Nephron progenitor cell (in vitro differentiated cells): ENCODE results near the gene LRFN5.
"Not testable (repeated sequence)": the region's sequence is repeated elsewhere in the genome, so short reads cannot be mapped to it uniquely, and the experiment has no call there.

Experiments used
- DNase-seq: peaks from one replicate; pipeline ENCODE4 v3.0.0; 2021
- H3K27ac Mint-ChIP-seq: 2 replicates; pipeline ENCODE4 v1.8.0; 2021; ENCODE audit warnings: mild to moderate bottlenecking, moderate library complexity, mixed read lengths
- H3K27me3 Mint-ChIP-seq: 2 replicates; pipeline ENCODE4 v1.8.0; 2021; ENCODE audit warnings: mild to moderate bottlenecking, low read depth, mixed read lengths; ENCODE audit not compliant: poor library complexity
- H3K36me3 Mint-ChIP-seq: 2 replicates; pipeline ENCODE4 v1.8.0; 2021; ENCODE audit warnings: low read depth, mixed read lengths
- H3K4me1 Mint-ChIP-seq: 2 replicates; pipeline ENCODE4 v1.8.0; 2021; ENCODE audit warnings: mixed read lengths
- H3K4me3 Mint-ChIP-seq: 2 replicates; pipeline ENCODE4 v1.8.0; 2021; ENCODE audit warnings: mild to moderate bottlenecking, moderate library complexity, mixed read lengths
- H3K9me3 Mint-ChIP-seq: 2 replicates; pipeline ENCODE4 v1.8.0; 2021; ENCODE audit warnings: mild to moderate bottlenecking, moderate library complexity, mixed read lengths
- CTCF ChIP-seq: fragments of 200-600 bp; sonication (generic); IDR thresholded peaks from 2 replicates; pipeline ENCODE4 v1.5.0; 2021; ENCODE audit warnings: antibody characterized with exemption

Gene LRFN5

GRCh38 chr14:41905394-41905964 is 298.8 kb downstream of the LRFN5 start:
- no peaks in the 10 kb centered on the region for H3K36me3 Mint-ChIP-seq
- no peak for TF ChIP-seq CTCF
- H3K4me3 Mint-ChIP-seq: no peak overlapping the region

GRCh38 chr14:41911155-41911554 is 304.5 kb downstream of the LRFN5 start:
- not testable (repeated sequence) for H3K27ac Mint-ChIP-seq, H3K4me3 Mint-ChIP-seq, H3K36me3 Mint-ChIP-seq, H3K27me3 Mint-ChIP-seq, DNase-seq, H3K4me1 Mint-ChIP-seq, H3K9me3 Mint-ChIP-seq

More at GRCh38 chr14:41905394-41905964, 298.8 kb downstream of the LRFN5 start:
- Mint-ChIP-seq H3K27me3 (no peaks in the 10 kb centered on the region), H3K27ac (no peak overlapping the region), H3K4me1 (no peaks in the 10 kb centered on the region), H3K9me3 (peaks cover 11% of the 10 kb centered on the region)
- no peak for DNase-seq

GRCh38 chr14:41913398-41913797 is 306.7 kb downstream of the LRFN5 start:
- Mint-ChIP-seq H3K9me3 (peaks cover 7% of the 10 kb centered on the region), H3K4me3 (no peak overlapping the region), H3K36me3 (no peaks in the 10 kb centered on the region), H3K27me3 (peaks cover 3% of the 10 kb centered on the region), H3K4me1 (no peaks in the 10 kb centered on the region), H3K27ac (no peak overlapping the region)
- TF ChIP-seq CTCF: no peak
- DNase-seq: no peak

GRCh38 chr14:41915732-41916131 is 309.1 kb downstream of the LRFN5 start:
- no peak for DNase-seq
- Mint-ChIP-seq H3K36me3 (no peaks in the 10 kb centered on the region), H3K27me3 (peaks cover 3% of the 10 kb centered on the region), H3K9me3 (no peaks in the 10 kb centered on the region), H3K4me1 (no peaks in the 10 kb centered on the region), H3K4me3 (no peak overlapping the region), H3K27ac (no peak overlapping the region)
- no peak for TF ChIP-seq CTCF

- no peak overlapping the region for H3K4me3 Mint-ChIP-seq
Observed at GRCh38 chr14:41916313-41916712, 309.6 kb downstream of the LRFN5 start.

GRCh38 chr14:41925409-41925808 is 318.7 kb downstream of the LRFN5 start:
- Mint-ChIP-seq H3K4me3 (no peak overlapping the region), H3K4me1 (peaks cover 6% of the 10 kb centered on the region), H3K36me3 (no peaks in the 10 kb centered on the region), H3K27me3 (no peaks in the 10 kb centered on the region), H3K27ac (no peak overlapping the region), H3K9me3 (no peaks in the 10 kb centered on the region)
- peak; percentile 27 for TF ChIP-seq CTCF
- no peak for DNase-seq

More at GRCh38 chr14:41916313-41916712, 309.6 kb downstream of the LRFN5 start:
- no peaks in the 10 kb centered on the region for H3K36me3 Mint-ChIP-seq
- no peak overlapping the region for H3K27ac Mint-ChIP-seq
- H3K4me1 Mint-ChIP-seq: no peaks in the 10 kb centered on the region
- no peak for DNase-seq
- H3K27me3 Mint-ChIP-seq: peaks cover 3% of the 10 kb centered on the region
- H3K9me3 Mint-ChIP-seq: no peaks in the 10 kb centered on the region
- TF ChIP-seq CTCF: no peak
